K562 (cell line): ENCODE data around the gene TMEM138.

Experiments used
- CREB5 ChIP-seq: fragments of 250-450 bp; sonication (Bioruptor Pico); IDR thresholded peaks from 2 replicates; pipeline ENCODE4 v1.5.0; 2020; ENCODE audit warnings: mild to moderate bottlenecking
- CTCF ChIP-seq, 3 experiments: IDR thresholded peaks in 2 of 3; conservative IDR thresholded peaks in 1 of 3; 2 replicates each; pipeline ENCODE4 v1.5.1; 2011 to 2012; ENCODE audit warnings: low read length in 3 of 3, mild to moderate bottlenecking in 3 of 3, control low read depth in 2 of 3, improper control_type of control experiment in 1 of 3, inconsistent platforms in 1 of 3, low read depth in 1 of 3, mixed read lengths in 1 of 3, moderate library complexity in 1 of 3; ENCODE audit not compliant: insufficient read depth in 2 of 3
- CTCFL ChIP-seq: IDR thresholded peaks from 2 replicates; pipeline ENCODE4 v1.6.1; 2011; ENCODE audit warnings: borderline replicate concordance, low read depth, mild to moderate bottlenecking, moderate library complexity, low read length; ENCODE audit not compliant: insufficient read depth, poor library complexity, severe bottlenecking
- FOS ChIP-seq: IDR thresholded peaks from 3 replicates; pipeline ENCODE4 v1.6.1; 2011; ENCODE audit not compliant: insufficient read length; ENCODE audit errors: extremely low read depth
- HMGN3 ChIP-seq: IDR thresholded peaks from 2 replicates; pipeline ENCODE4 v1.6.1; 2011; ENCODE audit warnings: borderline replicate concordance, low read depth, mild to moderate bottlenecking, mixed read lengths, low read length; ENCODE audit not compliant: insufficient read length; ENCODE audit errors: extremely low read depth
- JUNB ChIP-seq: fragments of 450-650 bp; formaldehyde crosslinking; conservative IDR thresholded peaks from 2 replicates; pipeline ENCODE4 v1.4.0; 2020; ENCODE audit warnings: mild to moderate bottlenecking
- MTA3 ChIP-seq: fragments of 450-650 bp; formaldehyde crosslinking; IDR thresholded peaks from 2 replicates; pipeline ENCODE4 v1.6.1; 2017; ENCODE audit warnings: mild to moderate bottlenecking, borderline replicate concordance
- POLR2A ChIP-seq: fragments of 450-650 bp; conservative IDR thresholded peaks from 2 replicates; pipeline ENCODE4 v1.6.1; 2016
- POLR2AphosphoS2 ChIP-seq: IDR thresholded peaks from 2 replicates; pipeline ENCODE4 v1.6.1; 2012; ENCODE audit warnings: low read length, improper control_type of control experiment
- REST ChIP-seq, 2 experiments: fragments of 450-650 bp; formaldehyde crosslinking in 1 of 2; IDR thresholded peaks; 2 replicates each; pipeline versions ENCODE4 v1.4.0 to v1.6.1; 2014 to 2020; ENCODE audit warnings: mild to moderate bottlenecking in 2 of 2, borderline replicate concordance in 1 of 2, low read depth in 1 of 2
- SIX5 ChIP-seq, 2 experiments: IDR thresholded peaks; 2 replicates each; pipeline ENCODE4 v1.6.1; 2011; ENCODE audit warnings: low read length in 2 of 2, borderline replicate concordance in 1 of 2, low read depth in 1 of 2, mild to moderate bottlenecking in 1 of 2, moderate library complexity in 1 of 2; ENCODE audit not compliant: insufficient read depth in 1 of 2
- ZBTB7A ChIP-seq: IDR thresholded peaks from 2 replicates; pipeline ENCODE4 v1.6.1; 2011; ENCODE audit warnings: low read depth, mild to moderate bottlenecking, low read length, moderate library complexity, borderline replicate concordance; ENCODE audit not compliant: control insufficient read depth
- ZNF121 ChIP-seq: sonication (generic); formaldehyde crosslinking; conservative IDR thresholded peaks from 2 replicates; pipeline ENCODE4 v1.8.0; 2022; ENCODE audit warnings: missing genetic modification reagents
- ZNF311 ChIP-seq: fragments of 250-450 bp; sonication (Bioruptor Pico); IDR thresholded peaks from 2 replicates; pipeline ENCODE4 v1.4.0; 2020; ENCODE audit warnings: mild to moderate bottlenecking, moderate library complexity

GRCh38 chr11:61370349-61371005 lies 8.3 kb downstream of the TMEM138 start:
- TF ChIP-seq CTCFL (no peak), HMGN3 (no peak), CTCF (IDR thresholded peaks at IDR 0.05 in 2 of 3, conservative IDR thresholded peaks at IDR 0.05 in 1 of 3; ENCODE audit: insufficient read depth in 2 of 3, low read depth in 1 of 3, low read length in 3 of 3) (no peak), ZBTB7A (no peak), POLR2A (peak; percentile 25; the same call in 1 of the 2 replicates), POLR2AphosphoS2 (0 out of 2 replicates have a peak, but pooled peaks have one; percentile 16), JUNB (CRISPR knock-in tag) (no peak), REST (IDR thresholded peaks at IDR 0.05; ENCODE audit: borderline replicate concordance) (no peak), REST (CRISPR knock-in tag; IDR thresholded peaks at IDR 0.05; ENCODE audit: low read depth) (no peak), CREB5 (CRISPR knock-in tag) (no peak), MTA3 (no peak), ZNF121 (CRISPR knock-in tag) (no peak), ZNF311 (no peak), SIX5 (IDR thresholded peaks at IDR 0.05; ENCODE audit: borderline replicate concordance in 1 of 2, insufficient read depth in 1 of 2, low read depth in 1 of 2, low read length in 2 of 2) (no peak), FOS (no peak)
